ENCODE results near the gene THBS4. TPM values are rescaled to one million over a fixed set of nuclear protein-coding genes. Genes with fewer than 3 reads are reported as not detected.

The THBS4 gene
- total and polyA plus RNA-seq, 4 donors, result 0.08 to 0.28 (median 0.20) TPM

GRCh38 chr5:80117446-80117845 lies 82.3 kb downstream of the THBS4 start (continued):
- TF ChIP-seq ZBTB33 (IDR thresholded peaks at IDR 0.05), result no peak
- TF ChIP-seq TAF1 (conservative IDR thresholded peaks at IDR 0.05), result no peak
- no peak for TF ChIP-seq HNF4G (IDR thresholded peaks at IDR 0.05)

- H3K36me3 ChIP-seq (ENCODE audit: control insufficient read depth in 4 of 4, insufficient read depth in 3 of 4, low read depth in 1 of 4, low read length in 3 of 4), result peaks cover 0 to 1% (median 0%) of the 10 kb centered on the region in 4 donors
- H3K27me3 ChIP-seq (ENCODE audit: control insufficient read depth in 4 of 4, insufficient read depth in 4 of 4, low read length in 3 of 4), result no peaks in the 10 kb centered on the region
- no peaks in the 10 kb centered on the region for H3K9me3 ChIP-seq (ENCODE audit: control insufficient read depth in 4 of 4, low read length in 3 of 4)
- H3K27ac ChIP-seq (ENCODE audit: low read depth in 1 of 2, low read length in 2 of 2), result no peak overlapping the region
- TF ChIP-seq FOXA2 (IDR thresholded peaks at IDR 0.05) (no peak), CTCF (IDR thresholded peaks at IDR 0.05; ENCODE audit: low read depth, low read length, missing input control) (no peak), RAD21 (IDR thresholded peaks at IDR 0.05) (no peak), SP1 (IDR thresholded peaks at IDR 0.05) (no peak), ZBTB33 (IDR thresholded peaks at IDR 0.05) (no peak), NR2F2 (IDR thresholded peaks at IDR 0.05) (no peak), YY1 (IDR thresholded peaks at IDR 0.05) (no peak), HNF4G (IDR thresholded peaks at IDR 0.05) (no peak), REST (IDR thresholded peaks at IDR 0.05) (no peak), EGR1 (IDR thresholded peaks at IDR 0.05; ENCODE audit: low read depth in 2 of 2) (no peak), ATF3 (IDR thresholded peaks at IDR 0.05) (no peak), MAX (IDR thresholded peaks at IDR 0.05) (no peak), HNF4A (conservative IDR thresholded peaks at IDR 0.05) (no peak), TAF1 (conservative IDR thresholded peaks at IDR 0.05) (no peak), FOXA1 (IDR thresholded peaks at IDR 0.05) (no peak), JUND (IDR thresholded peaks at IDR 0.05) (no peak), GABPA (IDR thresholded peaks at IDR 0.05 in 1 of 2, conservative IDR thresholded peaks at IDR 0.05 in 1 of 2) (no peak), RXRA (IDR thresholded peaks at IDR 0.05) (no peak)
- DNase-seq (ENCODE audit: low spot score), result no peak
- 98% methylated on average over 2 of the region's 2 CpGs for WGBS
- no peak overlapping the region for H3K4me3 ChIP-seq (ENCODE audit: low read depth in 1 of 3, low read length in 3 of 3)
- no peak overlapping the region for H3K9ac ChIP-seq (ENCODE audit: low read depth in 1 of 2, low read length in 2 of 2)
- no peaks in the 10 kb centered on the region for H3K4me1 ChIP-seq (ENCODE audit: control insufficient read depth in 4 of 4, insufficient read depth in 4 of 4, low read length in 3 of 4)
Measured at GRCh38 chr5:80119372-80119771, 84.2 kb downstream of the THBS4 start.
